T-helper 1 cell treated with Interleukin-12 subunit alpha and Interleukin-12 subunit beta and Interleukin-4 antibody, amounts not matched to agents 30 ng/mL and 1 ng/mL, for 36 hours (primary cell): Measurements from ENCODE around the gene HMBS. TPM values are rescaled to one million over a fixed set of nuclear protein-coding genes. Genes with fewer than 3 reads are reported as not detected.

Experiments
- intact Hi-C: fragments of 100-400 bp; cut with micrococcal nuclease; formaldehyde crosslinking; loops from one replicate; pipeline ENCODE4 v1.15.1; 2024
- total RNA-seq: library from RNA; stranded (reverse); gene quantifications from 2 replicates; pipeline ENCODE4 v1.2.3, GENCODE V29; 2022

HMBS gene
- total RNA-seq, 1 donor from 2014 or later, result 24.6 TPM

GRCh38 chr11:119067371-119068222, 17.1 kb upstream of the HMBS start, which contains the start of gene VPS11:
Gene VPS11, plus strand, starts transcription at chr11:119067818. Its CDS starts 6 bp downstream, at chr11:119067824.
- intact Hi-C loops, result loop anchor here (1.0 kb wide), 11 partner anchors 10 to 271 kb away; partner anchors contain the start of genes CBL, CENATAC, HINFP and HYOU1

- intact Hi-C loops, result no loop called here
Measured at GRCh38 chr11:119077839-119078238, 6.8 kb upstream of the HMBS start.

DNA sequence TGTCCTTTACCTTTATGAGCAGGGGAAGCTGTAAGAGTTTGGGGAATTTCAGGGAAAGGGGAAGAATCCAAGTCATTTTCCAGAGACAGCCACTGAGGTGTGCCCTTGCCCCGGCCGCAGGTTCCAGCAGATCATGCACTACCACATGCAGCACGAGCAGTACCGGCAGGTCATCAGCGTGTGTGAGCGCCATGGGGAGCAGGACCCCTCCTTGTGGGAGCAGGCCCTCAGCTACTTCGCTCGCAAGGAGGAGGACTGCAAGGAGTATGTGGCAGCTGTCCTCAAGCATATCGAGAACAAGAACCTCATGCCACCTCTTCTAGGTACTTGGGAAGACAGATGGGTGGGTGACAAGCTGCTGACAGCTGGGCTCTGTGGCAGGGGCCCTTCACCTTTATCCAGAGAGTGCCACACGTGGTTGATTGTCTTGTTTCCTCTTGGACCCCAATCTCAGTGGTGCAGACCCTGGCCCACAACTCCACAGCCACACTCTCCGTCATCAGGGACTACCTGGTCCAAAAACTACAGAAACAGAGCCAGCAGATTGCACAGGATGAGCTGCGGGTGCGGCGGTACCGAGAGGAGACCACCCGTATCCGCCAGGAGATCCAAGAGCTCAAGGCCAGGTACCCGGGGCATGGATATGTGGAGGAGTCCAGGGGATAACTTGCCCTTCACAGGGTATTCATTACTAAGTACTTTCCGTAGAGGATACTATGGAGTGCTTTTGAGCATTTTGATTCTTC, 5.8 kb upstream of the HMBS start:
- intact Hi-C loops, result no loop called here

DNA sequence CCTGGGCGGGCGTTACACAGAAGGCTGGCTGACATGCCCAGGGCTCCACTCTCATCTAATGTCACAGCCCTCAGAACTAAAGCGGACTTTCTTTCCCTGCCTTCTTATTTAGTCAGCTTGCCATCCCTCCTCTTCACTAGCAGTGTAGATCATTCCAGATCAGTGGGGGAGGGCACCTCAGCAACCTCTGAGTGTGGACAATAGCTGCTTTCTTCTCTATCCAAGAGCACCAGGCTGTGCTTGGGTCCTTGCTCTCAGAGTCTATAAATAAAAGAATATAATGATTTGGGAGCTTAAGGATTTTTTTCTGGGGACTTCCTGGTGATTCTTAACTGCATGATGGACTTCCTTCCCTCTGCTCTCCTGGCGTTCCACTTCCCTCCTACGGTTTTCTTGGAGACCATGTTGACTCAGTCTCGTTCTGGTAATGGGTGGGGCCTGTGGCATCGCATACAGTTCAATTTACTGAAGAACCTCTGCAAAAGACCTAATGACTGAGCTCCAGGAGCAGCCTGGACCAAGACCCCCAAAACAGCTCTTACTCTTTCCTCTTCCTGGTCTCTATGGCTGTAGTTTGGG, 2.9 kb upstream of the HMBS start:
- intact Hi-C loops, result loop anchor here (5.0 kb wide), 1 partner anchor 1754 kb away; the partner anchor contains the start of gene CEP164

DNA sequence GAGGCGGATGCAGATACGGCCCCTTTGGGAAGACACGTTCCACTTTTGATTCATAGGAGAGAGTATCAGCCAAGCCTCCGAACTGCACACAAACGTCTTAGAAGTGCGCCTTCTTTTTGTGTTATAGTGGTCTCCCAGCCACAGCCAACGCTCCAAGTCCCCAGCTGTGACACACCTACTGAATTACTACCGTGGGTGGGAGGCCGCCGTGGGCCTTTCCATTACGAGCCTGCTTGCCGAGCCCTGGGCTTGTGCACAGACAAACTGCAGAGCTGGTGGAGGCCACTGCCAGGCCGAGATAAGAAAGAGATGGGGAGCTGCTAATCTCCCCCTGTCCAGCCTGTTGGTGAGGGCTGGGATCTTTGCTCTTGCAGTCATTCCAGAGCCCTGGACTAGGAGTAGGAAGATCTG, 761 bp downstream of the HMBS start:
- intact Hi-C loops, result loop anchor here (1.0 kb wide), 7 partner anchors 10 to 112 kb away; partner anchors contain the start of genes C2CD2L, HINFP and VPS11

GRCh38 chr11:119087123-119087522, 2.4 kb downstream of the HMBS start:
- intact Hi-C loops, result no loop called here

DNA sequence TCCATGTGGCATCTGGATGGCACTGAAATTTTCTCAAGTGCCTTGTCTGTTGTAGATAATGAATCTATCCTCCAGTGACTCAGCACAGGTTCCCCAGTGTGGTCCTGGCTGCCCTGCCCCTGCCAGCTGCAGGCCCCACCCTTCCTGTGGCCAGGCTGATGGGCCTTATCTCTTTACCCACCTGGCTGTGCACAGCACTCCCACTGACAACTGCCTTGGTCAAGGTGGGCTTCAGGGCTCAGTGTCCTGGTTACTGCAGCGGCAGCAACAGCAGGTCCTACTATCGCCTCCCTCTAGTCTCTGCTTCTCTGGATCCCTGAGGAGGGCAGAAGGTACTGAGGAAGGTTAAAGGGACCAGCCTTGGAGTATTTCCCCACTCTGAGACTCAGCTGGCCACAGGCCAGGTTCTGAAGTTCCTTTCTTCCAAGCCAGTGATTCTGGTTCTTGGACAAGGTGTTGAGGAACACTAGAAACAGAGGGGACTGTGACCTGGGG, 3.1 kb downstream of the HMBS start:
- intact Hi-C loops, result no loop called here

GRCh38 chr11:119088406-119088805, 3.7 kb downstream of the HMBS start:
- intact Hi-C loops, result no loop called here

DNA sequence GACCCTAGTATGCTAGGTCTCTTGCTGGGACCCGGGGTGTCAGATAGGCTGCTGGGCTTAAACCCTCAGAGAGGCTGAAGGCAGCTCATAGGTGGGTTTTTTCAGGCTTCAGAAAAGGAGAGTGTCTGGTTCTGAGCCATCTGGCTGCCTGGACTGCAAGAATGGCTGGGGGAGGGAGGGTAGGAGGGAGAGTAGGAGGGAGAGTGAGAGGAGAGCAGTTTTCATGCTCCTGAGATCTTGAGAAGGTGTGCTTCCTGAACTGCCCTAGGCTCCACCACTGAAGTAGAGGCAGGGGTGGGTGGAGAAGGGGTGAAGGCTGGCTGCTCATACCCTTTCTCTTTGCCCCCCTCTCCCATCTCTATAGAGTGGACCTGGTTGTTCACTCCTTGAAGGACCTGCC, 4.6 kb downstream of the HMBS start:
- intact Hi-C loops, result no loop called here

- intact Hi-C loops, result no loop called here
Measured at GRCh38 chr11:119091178-119091577, 6.5 kb downstream of the HMBS start.

DNA sequence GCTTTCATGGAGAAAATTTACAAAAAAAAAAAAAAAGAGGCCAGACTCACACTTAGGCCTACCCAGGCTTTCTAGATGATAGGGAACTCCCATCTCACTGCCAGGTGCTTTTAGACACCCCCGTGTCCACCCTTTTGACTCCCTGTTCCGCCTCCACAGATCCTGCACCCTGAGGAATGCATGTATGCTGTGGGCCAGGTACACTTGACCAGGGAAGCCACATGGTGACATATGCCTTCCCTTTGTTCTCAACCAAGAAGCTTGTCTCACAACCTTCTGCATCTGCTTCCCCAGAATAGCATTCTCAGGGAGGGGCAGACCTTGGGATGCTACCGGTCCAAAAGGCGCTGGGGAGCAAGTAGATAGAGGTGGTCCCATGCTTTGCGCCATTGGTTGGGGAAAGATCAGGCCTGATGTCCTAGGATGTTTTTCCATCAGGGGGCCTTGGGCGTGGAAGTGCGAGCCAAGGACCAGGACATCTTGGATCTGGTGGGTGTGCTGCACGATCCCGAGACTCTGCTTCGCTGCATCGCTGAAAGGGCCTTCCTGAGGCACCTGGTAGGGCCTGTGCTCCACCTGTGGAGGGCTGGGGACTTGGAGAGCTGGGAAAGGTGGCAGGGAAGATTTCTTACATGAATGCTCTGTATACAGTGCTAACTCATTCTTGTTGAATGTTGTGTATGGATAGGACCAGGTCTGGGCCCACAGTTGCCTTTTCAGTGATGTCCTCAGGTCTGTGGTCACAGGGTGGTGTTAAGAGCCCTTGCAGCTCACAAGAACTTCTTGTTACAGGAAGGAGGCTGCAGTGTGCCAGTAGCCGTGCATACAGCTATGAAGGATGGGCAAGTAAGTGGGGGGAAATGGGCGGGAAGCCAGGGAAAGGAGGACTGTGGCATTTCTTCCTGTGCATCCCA, 7.5 kb downstream of the HMBS start:
- intact Hi-C loops, result no loop called here

DNA sequence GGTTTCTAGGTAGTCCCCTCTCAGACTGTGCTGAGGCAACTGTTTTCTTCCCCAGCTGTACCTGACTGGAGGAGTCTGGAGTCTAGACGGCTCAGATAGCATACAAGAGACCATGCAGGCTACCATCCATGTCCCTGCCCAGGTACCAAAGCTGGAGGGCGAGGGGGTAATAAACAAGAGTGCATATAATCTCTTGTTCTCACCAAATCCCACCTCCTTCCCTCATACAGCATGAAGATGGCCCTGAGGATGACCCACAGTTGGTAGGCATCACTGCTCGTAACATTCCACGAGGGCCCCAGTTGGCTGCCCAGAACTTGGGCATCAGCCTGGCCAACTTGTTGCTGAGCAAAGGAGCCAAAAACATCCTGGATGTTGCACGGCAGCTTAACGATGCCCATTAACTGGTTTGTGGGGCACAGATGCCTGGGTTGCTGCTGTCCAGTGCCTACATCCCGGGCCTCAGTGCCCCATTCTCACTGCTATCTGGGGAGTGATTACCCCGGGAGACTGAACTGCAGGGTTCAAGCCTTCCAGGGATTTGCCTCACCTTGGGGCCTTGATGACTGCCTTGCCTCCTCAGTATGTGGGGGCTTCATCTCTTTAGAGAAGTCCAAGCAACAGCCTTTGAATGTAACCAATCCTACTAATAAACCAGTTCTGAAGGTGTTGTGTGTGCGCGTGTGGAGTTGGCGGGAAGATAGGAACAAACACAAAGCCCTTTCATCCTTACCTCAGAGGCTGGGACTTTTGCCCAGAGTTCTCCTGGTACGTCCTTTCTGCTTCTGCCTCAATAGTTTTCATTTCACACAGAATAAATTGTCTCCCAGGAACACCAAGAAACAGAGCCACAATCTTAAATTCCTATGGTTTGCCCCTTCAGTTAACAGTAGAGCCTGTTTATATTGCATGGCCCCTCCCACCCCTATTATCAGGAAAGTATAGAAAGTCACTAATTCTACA, 8.5 kb downstream of the HMBS start:
- intact Hi-C loops, result no loop called here

- intact Hi-C loops, result loop anchor here (1.0 to 2.0 kb wide), 2 partner anchors 8 to 223 kb away; partner anchors contain the start of gene MCAM
Measured at GRCh38 chr11:119093942-119094815, 9.5 kb downstream of the HMBS start.

- intact Hi-C loops, result loop anchor here (1.0 to 2.0 kb wide), 11 partner anchors 8 to 222 kb away; partner anchors contain the start of genes C2CD2L, HINFP, HYOU1 and MCAM
Measured at GRCh38 chr11:119094816-119095065, 10.1 kb downstream of the HMBS start.

DNA sequence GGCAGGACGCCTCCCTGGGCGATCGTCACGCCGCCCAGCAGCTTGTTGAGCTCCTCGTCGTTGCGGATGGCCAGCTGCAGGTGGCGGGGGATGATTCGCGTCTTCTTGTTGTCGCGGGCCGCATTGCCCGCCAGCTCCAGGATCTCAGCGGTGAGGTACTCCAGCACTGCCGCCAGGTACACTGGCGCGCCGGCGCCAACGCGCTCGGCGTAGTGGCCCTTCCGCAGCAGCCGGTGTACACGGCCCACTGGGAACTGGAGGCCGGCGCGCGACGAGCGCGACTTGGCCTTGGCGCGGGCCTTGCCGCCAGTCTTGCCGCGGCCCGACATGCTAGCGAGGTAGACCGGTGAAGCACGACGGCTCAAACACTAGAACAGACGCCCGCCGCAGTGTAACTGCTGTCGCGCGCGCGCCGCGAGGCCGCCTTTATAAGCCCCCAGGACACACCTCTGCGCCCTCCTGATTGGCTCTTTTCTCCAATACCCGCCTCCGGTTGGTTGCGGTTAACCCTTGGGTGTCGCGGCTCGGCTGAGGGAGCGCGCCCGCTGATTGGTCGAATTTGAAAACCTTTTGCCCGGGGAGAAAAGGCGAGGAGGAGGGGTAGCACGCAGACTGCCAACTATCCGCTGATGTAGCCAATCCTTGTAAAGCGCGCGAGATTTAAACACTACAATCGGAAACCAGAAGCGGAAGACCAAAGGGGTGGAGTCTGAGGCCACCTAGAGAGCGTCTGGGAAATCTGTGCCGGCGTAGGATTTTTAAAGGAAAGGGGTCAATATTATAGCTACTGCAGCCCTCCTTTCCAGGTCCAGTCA, 10.6 kb downstream of the HMBS start:
- intact Hi-C loops, result loop anchor here (1.0 to 2.0 kb wide), 10 partner anchors 10 to 222 kb away; partner anchors contain the start of genes C2CD2L, HINFP, HYOU1 and MCAM

GRCh38 chr11:119099711-119100110, 15.0 kb downstream of the HMBS start:
- intact Hi-C loops, result loop anchor here (2.0 to 5.0 kb wide), 3 partner anchors 69 to 662 kb away; partner anchors contain the start of genes BCL9L, KMT2A and NLRX1
